Common myeloid progenitor, CD34-positive (primary cell): ENCODE measurements around the gene C1RL.

Experiments used
- CTCF ChIA-PET: fragments of 350-600 bp; sonication (Branson Sonifier 250); formaldehyde crosslinking; loops from one replicate; lab custom pipeline; 2021; ENCODE audit warnings: antibody characterized with exemption; lab: Charles Lee
- POLR2A ChIA-PET: fragments of 350-600 bp; sonication (Branson Sonifier 250); formaldehyde crosslinking; loops from one replicate; lab custom pipeline; 2021; ENCODE audit warnings: antibody characterized with exemption; lab: Charles Lee
- DNase-seq, 3 donors: peaks; one replicate each; pipeline versions ENCODE4 v3.0.0 to v3.0.0-alpha.2; 2013
- H3K27ac ChIP-seq, 2 experiments: 1 replicate in 1 of 2; 2 replicates in 1 of 2; pipeline ENCODE4 v1.7.0; 2013; ENCODE audit warnings: inconsistent platforms in 2 of 2, low read length in 2 of 2, mild to moderate bottlenecking in 2 of 2, low read depth in 1 of 2, moderate library complexity in 1 of 2; ENCODE audit not compliant: severe bottlenecking in 2 of 2, insufficient read depth in 1 of 2, poor library complexity in 1 of 2
- H3K27me3 ChIP-seq, 5 experiments: replicated peaks in 2 of 5; 1 replicate in 3 of 5; 2 replicates in 2 of 5; pipeline versions ENCODE4 v1.6.1 to v1.7.0; 2013; ENCODE audit warnings: low read length in 4 of 5, mild to moderate bottlenecking in 2 of 5, moderate library complexity in 2 of 5, inconsistent platforms in 1 of 5; ENCODE audit not compliant: insufficient read depth in 5 of 5, control insufficient read depth in 4 of 5
- H3K36me3 ChIP-seq, 4 experiments: 1 replicate in 2 of 4; 2 replicates in 2 of 4; pipeline versions ENCODE4 v1.6.1 to v1.7.0; 2013; ENCODE audit warnings: low read length in 3 of 4, control low read depth in 1 of 4, mild to moderate bottlenecking in 1 of 4; ENCODE audit not compliant: control insufficient read depth in 4 of 4, insufficient read depth in 4 of 4
- H3K4me1 ChIP-seq, 4 experiments: 1 replicate in 3 of 4; 2 replicates in 1 of 4; pipeline versions ENCODE4 v1.6.1 to v1.7.1; 2013; ENCODE audit warnings: low read length in 3 of 4, mild to moderate bottlenecking in 3 of 4, control low read depth in 1 of 4, inconsistent platforms in 1 of 4, moderate library complexity in 1 of 4; ENCODE audit not compliant: control insufficient read depth in 4 of 4, insufficient read depth in 4 of 4; ENCODE audit errors: control extremely low read depth in 1 of 4
- H3K4me3 ChIP-seq, 7 experiments: 1 replicate in 4 of 7; 2 replicates in 3 of 7; pipeline versions ENCODE4 v1.5.1 to v1.7.0; 2013; ENCODE audit warnings: mild to moderate bottlenecking in 7 of 7, low read length in 6 of 7, moderate library complexity in 6 of 7, inconsistent platforms in 2 of 7, low read depth in 2 of 7, control low read depth in 1 of 7; ENCODE audit not compliant: insufficient read depth in 4 of 7, control insufficient read depth in 1 of 7; ENCODE audit errors: extremely low read depth in 1 of 7
- H3K9me3 ChIP-seq, 5 experiments: 1 replicate in 4 of 5; 2 replicates in 1 of 5; pipeline versions ENCODE4 v1.6.1 to v1.7.1; 2013; ENCODE audit warnings: low read length in 4 of 5, mild to moderate bottlenecking in 2 of 5, inconsistent platforms in 1 of 5, low read depth in 1 of 5, moderate library complexity in 1 of 5; ENCODE audit not compliant: control insufficient read depth in 4 of 5, insufficient read depth in 2 of 5; ENCODE audit errors: control extremely low read depth in 1 of 5
- WGBS: methylation state at CpG from one replicate; pipeline ENCODE4 v1.1.5; 2013; ENCODE audit not compliant: insufficient coverage; 5-methylcytosine and 5-hydroxymethylcytosine counted together

Gene C1RL

GRCh38 chr12:7144414-7145120 is 35.6 kb upstream of the C1RL start:
- ChIA-PET POLR2A (no interaction called here), CTCF (interaction anchor here (0.7 to 5.0 kb wide), 20 partner anchors 9 to 221 kb away, joined by 3 to 49 read pairs (median 4); partner anchors contain the start of gene PEX5)
- Histone ChIP-seq H3K27ac (no peak overlapping the region), H3K4me1 (no peaks in the 10 kb centered on the region), H3K36me3 (peaks cover 14 to 59% (median 43%) of the 10 kb centered on the region in 4 experiments), H3K4me3 (no peak overlapping the region), H3K9me3 (no peaks in the 10 kb centered on the region), H3K27me3 (no peaks in the 10 kb centered on the region)
- 94% methylated on average over 3 of the region's 11 CpGs for WGBS
- peak in 2 of 3 donors; percentile 56 to 58 for DNase-seq

GRCh38 chr12:7143564-7143963 is 34.5 kb upstream of the C1RL start:
- no peak overlapping the region for H3K27ac ChIP-seq
- ChIA-PET CTCF (interaction anchor here (0.7 to 5.0 kb wide), 9 partner anchors 8 to 274 kb away, joined by 3 to 49 read pairs (median 8); partner anchors contain the start of gene PEX5), POLR2A (interaction anchor here (0.7 kb wide), 1 partner anchor 30 kb away, joined by 3 read pairs; no protein-coding TSS in a partner anchor)
- no peaks in the 10 kb centered on the region for H3K4me1 ChIP-seq
- DNase-seq = no peak
- H3K27me3 ChIP-seq = no peaks in the 10 kb centered on the region
- H3K36me3 ChIP-seq = peaks cover 12 to 56% (median 35%) of the 10 kb centered on the region in 4 experiments
- no peaks in the 10 kb centered on the region for H3K9me3 ChIP-seq
- no peak overlapping the region for H3K4me3 ChIP-seq
- WGBS = 92% methylated on average over 5 of the region's 7 CpGs

GRCh38 chr12:7142809-7143465 is 33.9 kb upstream of the C1RL start:
- Histone ChIP-seq H3K27me3 (no peaks in the 10 kb centered on the region), H3K4me3 (no peak overlapping the region), H3K27ac (no peak overlapping the region), H3K4me1 (no peaks in the 10 kb centered on the region), H3K9me3 (no peaks in the 10 kb centered on the region), H3K36me3 (peaks cover 10 to 56% (median 35%) of the 10 kb centered on the region in 4 experiments)
- WGBS = 98% methylated on average over 17 of the region's 18 CpGs
- ChIA-PET POLR2A (interaction anchor here (0.7 kb wide), 1 partner anchor 29 kb away, joined by 3 read pairs; no protein-coding TSS in a partner anchor), CTCF (interaction anchor here (0.7 to 5.0 kb wide), 8 partner anchors 13 to 273 kb away, joined by 3 to 49 read pairs (median 4); partner anchors contain the start of gene PEX5)
- DNase-seq = no peak

- Histone ChIP-seq H3K9me3 (no peaks in the 10 kb centered on the region), H3K27ac (no peak overlapping the region), H3K4me1 (no peaks in the 10 kb centered on the region), H3K27me3 (no peaks in the 10 kb centered on the region), H3K36me3 (peaks cover 10 to 61% (median 39%) of the 10 kb centered on the region in 4 experiments), H3K4me3 (no peak overlapping the region)
- peak; percentile 44 to 73 (median 67) for DNase-seq
- ChIA-PET POLR2A (no interaction called here), CTCF (interaction anchor here (0.8 to 5.0 kb wide), 12 partner anchors 8 to 52 kb away, joined by 3 to 49 read pairs (median 4); partner anchors contain the start of genes C1RL and PEX5)
- 98% methylated on average over 3 of the region's 5 CpGs for WGBS
Measured at GRCh38 chr12:7142056-7142644, 33.1 kb upstream of the C1RL start.

GRCh38 chr12:7141351-7142005 is 32.5 kb upstream of the C1RL start:
- CTCF ChIA-PET = interaction anchor here (0.6 to 5.0 kb wide), 15 partner anchors 9 to 497 kb away, joined by 3 to 49 read pairs (median 4); partner anchors contain the start of genes C1RL and PEX5
- no peak for DNase-seq
- Histone ChIP-seq H3K36me3 (peaks cover 13 to 61% (median 43%) of the 10 kb centered on the region in 4 experiments), H3K27ac (no peak overlapping the region), H3K9me3 (no peaks in the 10 kb centered on the region), H3K27me3 (no peaks in the 10 kb centered on the region), H3K4me1 (no peaks in the 10 kb centered on the region), H3K4me3 (no peak overlapping the region)
- WGBS = 100% methylated on average over 5 of the region's 7 CpGs
- POLR2A ChIA-PET = no interaction called here

- Histone ChIP-seq H3K36me3 (peaks cover 9 to 74% (median 48%) of the 10 kb centered on the region in 4 experiments), H3K27ac (no peak overlapping the region), H3K27me3 (no peaks in the 10 kb centered on the region), H3K9me3 (no peaks in the 10 kb centered on the region), H3K4me3 (no peak overlapping the region), H3K4me1 (no peaks in the 10 kb centered on the region)
- CTCF ChIA-PET = interaction anchor here (0.9 to 1.5 kb wide), 4 partner anchors 8 to 321 kb away, joined by 3 read pairs; no protein-coding TSS in a partner anchor
- DNase-seq = no peak
- POLR2A ChIA-PET = no interaction called here
- 100% methylated on average over 1 of the region's 2 CpGs for WGBS
Measured at GRCh38 chr12:7139200-7139599, 30.2 kb upstream of the C1RL start.
